Aortic smooth muscle cell (primary cell): ENCODE measurements around the gene LGALS7. TPM values are rescaled to one million over a fixed set of nuclear protein-coding genes. Genes with fewer than 3 reads are reported as not detected.

Source experiments
- total RNA-seq: library from RNA; depleted of rRNA; stranded (reverse); fragments of >200 nt; gene quantifications from 2 replicates; pipeline ENCODE4 v1.2.3, GENCODE V29; 2014

LGALS7 gene
- 0.50 TPM in 1 of 2 replicates, not detected in the other for total RNA-seq

DNA sequence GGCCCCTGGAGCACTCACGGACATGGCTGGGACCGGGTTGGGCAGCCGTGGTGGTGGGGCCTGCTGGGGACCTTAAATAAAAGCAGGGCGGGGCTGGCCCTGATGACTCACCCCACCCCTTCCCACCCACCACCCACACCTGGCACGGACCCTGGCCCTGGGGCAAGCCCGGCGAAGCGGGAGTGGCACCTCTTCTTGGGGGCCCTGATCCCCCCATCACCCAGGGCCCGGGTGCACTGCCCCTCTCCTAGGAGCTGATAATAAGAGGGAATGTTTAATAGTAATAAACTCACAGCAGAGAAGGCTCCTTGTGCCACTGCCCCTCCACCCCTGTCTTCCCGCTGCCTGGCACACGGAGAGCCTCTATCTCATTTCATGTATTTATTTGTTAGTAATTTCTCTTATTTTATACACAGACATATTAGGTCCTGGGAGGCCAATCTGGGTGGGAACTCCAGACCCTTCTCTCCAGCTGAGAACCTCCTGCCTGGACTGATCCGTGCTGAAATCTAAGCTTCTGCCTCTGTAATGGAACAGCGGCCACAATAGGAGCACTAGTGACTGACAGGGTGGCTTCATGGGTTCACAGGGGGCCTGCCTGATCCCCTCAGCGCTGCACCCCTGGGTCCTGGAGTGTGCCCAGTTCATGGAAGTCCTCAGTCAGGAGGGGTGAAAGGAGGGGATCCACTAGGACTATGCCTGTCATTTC lies at the start of gene LGALS7:
TSS of gene LGALS7 (minus strand) at position 49 of the 709 bp plus-strand sequence. CDS start at position 24, 25 bp downstream.

DNA sequence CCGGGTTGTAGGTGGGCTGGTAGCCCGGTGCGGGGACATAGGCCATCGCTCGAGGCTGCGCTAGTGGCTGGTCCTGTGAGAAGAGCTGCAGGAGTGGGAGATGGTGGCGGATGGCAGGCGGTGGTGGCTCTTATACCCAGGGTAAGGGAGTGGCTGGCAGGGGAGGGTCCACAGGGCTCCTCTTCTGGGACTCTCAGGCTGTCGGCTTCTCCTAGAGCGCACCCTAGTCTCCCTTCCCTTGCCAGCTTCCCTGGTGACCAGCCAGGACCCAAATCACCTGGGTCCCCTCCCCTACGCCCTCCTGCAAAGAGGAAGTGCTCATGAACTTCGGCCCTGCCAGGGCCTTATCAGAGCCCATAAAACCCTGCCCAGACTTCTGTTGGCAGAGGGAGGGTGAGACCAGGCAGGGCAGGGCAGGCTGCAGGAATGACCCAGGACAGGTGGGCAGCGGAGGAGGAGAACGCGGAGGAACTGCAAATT lies 39.6 kb upstream of the LGALS7 start, which contains the start of gene LGALS4:
TSS of gene LGALS4 (minus strand) at position 105 of the 480 bp plus-strand sequence. CDS start at position 46, 59 bp downstream.

DNA sequence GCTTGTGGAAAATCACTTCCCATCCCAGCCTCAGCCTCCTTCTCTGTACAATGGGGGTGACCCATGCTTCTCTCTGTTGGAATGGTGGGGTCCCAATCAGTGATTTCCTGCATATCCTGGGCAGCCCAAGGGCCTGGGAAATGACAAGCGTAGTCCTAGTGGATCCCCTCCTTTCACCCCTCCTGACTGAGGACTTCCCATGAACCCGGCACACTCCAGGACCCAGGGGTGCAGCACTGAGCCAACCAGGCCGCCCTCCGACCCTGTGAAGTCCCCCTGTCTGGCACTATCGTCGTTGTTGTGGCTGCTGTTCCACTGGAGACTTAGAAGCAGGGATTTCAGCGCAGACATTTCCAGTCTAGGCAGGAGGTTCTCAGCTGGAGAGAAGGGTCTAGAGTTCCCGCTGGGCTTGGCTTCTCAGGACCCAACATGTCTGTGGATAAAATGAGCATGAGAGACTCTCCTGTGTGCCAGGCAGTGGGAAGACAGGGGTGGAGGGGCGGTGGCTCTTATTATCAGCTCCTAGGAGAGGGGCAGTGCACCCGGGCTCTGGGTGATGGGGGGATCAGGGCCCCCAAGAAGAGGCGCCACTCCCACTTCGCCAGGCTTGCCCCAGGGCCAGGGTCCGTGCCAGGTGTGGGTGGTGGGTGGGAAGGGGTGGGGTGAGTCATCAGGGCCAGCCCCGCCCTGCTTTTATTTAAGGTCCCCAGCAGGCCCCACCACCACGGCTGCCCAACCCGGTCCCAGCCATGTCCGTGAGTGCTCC lies 15.3 kb upstream of the LGALS7 start, which contains the start of gene LGALS7B:
TSS of gene LGALS7B (plus strand) at position 723 of the 766 bp plus-strand sequence. CDS start at position 750, 27 bp downstream.

DNA sequence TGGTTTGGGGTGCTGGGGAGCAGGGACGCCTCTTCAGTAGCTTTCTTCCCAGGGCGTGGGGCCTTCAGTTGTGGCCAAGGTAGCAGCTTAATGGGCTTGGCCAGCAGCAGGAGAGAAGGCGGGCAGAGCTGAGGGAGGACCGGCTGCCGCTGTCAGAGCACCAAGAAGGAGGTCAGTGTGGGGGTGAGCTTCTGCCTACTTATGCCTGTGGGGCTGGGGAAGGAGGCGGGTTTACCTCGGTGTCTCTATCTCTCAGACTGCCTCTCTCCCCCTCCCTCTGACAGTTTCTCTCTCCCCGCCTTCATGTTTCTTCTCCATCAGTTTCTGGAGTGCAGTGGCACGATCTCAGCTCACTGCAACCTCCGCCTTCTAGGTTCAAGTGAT lies 29.0 kb downstream of the LGALS7 start, which contains the start of gene CAPN12:
TSS of gene CAPN12 (minus strand) at position 177 of the 384 bp plus-strand sequence. CDS start 309 bp downstream, outside the sequence.

Other genes starting within 250 kb of the LGALS7 start
- 0.31 TPM in 1 of 2 replicates, not detected in the other for gene MAP4K1, start 155.6 kb downstream of the LGALS7 start, total RNA-seq
- 288 and 303 TPM in 2 replicates for gene EIF3K, start 154.3 kb downstream of the LGALS7 start, total RNA-seq
- gene ACTN4, start 125.9 kb downstream of the LGALS7 start, total RNA-seq, result 256 and 342 TPM in 2 replicates
- not detected in 2 replicates for gene CAPN12, start 29.0 kb downstream of the LGALS7 start, total RNA-seq
- not detected in 2 replicates for gene LGALS7B, start 15.7 kb upstream of the LGALS7 start, total RNA-seq
- not detected in 2 replicates for gene LGALS4, start 39.4 kb upstream of the LGALS7 start, total RNA-seq
- gene ECH1, start 58.3 kb upstream of the LGALS7 start, total RNA-seq, result 9.8 and 10.0 TPM in 2 replicates
- 215 and 236 TPM in 2 replicates for gene HNRNPL, start 76.5 kb upstream of the LGALS7 start, total RNA-seq
- gene RINL, start 104.8 kb upstream of the LGALS7 start, total RNA-seq, result 0.66 and 0.68 TPM in 2 replicates
- 40.4 and 50.4 TPM in 2 replicates for gene SIRT2, start 126.1 kb upstream of the LGALS7 start, total RNA-seq
- gene NFKBIB, start 126.5 kb upstream of the LGALS7 start, total RNA-seq, result 8.0 and 13.3 TPM in 2 replicates
- gene CCER2, start 138.7 kb upstream of the LGALS7 start, total RNA-seq, result not detected in 2 replicates
- gene SARS2, start 157.2 kb upstream of the LGALS7 start, total RNA-seq, result 7.8 and 8.2 TPM in 2 replicates
- 21.0 and 33.7 TPM in 2 replicates for gene MRPS12, start 157.4 kb upstream of the LGALS7 start, total RNA-seq
- gene FBXO17, start 202.2 kb upstream of the LGALS7 start, total RNA-seq, result 11.0 and 15.3 TPM in 2 replicates